Parathyroid adenoma (tissue), 2 donors: Measurements from ENCODE around the gene DOCK4.

Source experiments
- H2AFZ ChIP-seq: fragments of 300-600 bp; sonication (generic); one replicate; pipeline ENCODE4 v1.7.0; 2017; ENCODE audit warnings: antibody characterized with exemption, mild to moderate bottlenecking
- H3K27ac ChIP-seq: fragments of 300-600 bp; sonication (generic); one replicate; pipeline ENCODE4 v1.7.0; 2017
- H3K27me3 ChIP-seq: fragments of 300-600 bp; sonication (generic); one replicate; pipeline ENCODE4 v1.7.0; 2017; ENCODE audit warnings: low read length; ENCODE audit not compliant: control insufficient read depth, insufficient read depth
- H3K36me3 ChIP-seq: fragments of 300-600 bp; sonication (generic); one replicate; pipeline ENCODE4 v1.7.0; 2017; ENCODE audit warnings: low read length; ENCODE audit not compliant: control insufficient read depth, insufficient read depth
- H3K4me1 ChIP-seq: fragments of 300-600 bp; sonication (generic); one replicate; pipeline ENCODE4 v1.7.0; 2017; ENCODE audit warnings: control low read depth
- H3K4me2 ChIP-seq: fragments of 300-600 bp; sonication (generic); one replicate; pipeline ENCODE4 v1.7.0; 2017; ENCODE audit warnings: low read length
- H3K4me3 ChIP-seq: fragments of 300-600 bp; sonication (generic); one replicate; pipeline ENCODE4 v1.7.0; 2017; ENCODE audit warnings: low read depth, low read length
- H3K79me2 ChIP-seq: fragments of 300-600 bp; sonication (generic); one replicate; pipeline ENCODE4 v1.7.0; 2017; ENCODE audit warnings: control low read depth
- H3K9ac ChIP-seq: fragments of 300-600 bp; sonication (generic); one replicate; pipeline ENCODE4 v1.7.0; 2017; ENCODE audit warnings: mild to moderate bottlenecking
- H3K9me3 ChIP-seq: fragments of 300-600 bp; sonication (generic); one replicate; pipeline ENCODE4 v1.7.0; 2017; ENCODE audit warnings: low read length; ENCODE audit not compliant: control insufficient read depth
- TF ChIP-seq, protein P1 (sequence below): fragments of 300-600 bp; sonication (generic); IDR thresholded peaks from one replicate; pipeline ENCODE4 v1.7.0; 2017; ENCODE audit warnings: antibody characterized with exemption, mild to moderate bottlenecking
- donor health status: primary hyperparathyroidism.

Gene DOCK4

DNA sequence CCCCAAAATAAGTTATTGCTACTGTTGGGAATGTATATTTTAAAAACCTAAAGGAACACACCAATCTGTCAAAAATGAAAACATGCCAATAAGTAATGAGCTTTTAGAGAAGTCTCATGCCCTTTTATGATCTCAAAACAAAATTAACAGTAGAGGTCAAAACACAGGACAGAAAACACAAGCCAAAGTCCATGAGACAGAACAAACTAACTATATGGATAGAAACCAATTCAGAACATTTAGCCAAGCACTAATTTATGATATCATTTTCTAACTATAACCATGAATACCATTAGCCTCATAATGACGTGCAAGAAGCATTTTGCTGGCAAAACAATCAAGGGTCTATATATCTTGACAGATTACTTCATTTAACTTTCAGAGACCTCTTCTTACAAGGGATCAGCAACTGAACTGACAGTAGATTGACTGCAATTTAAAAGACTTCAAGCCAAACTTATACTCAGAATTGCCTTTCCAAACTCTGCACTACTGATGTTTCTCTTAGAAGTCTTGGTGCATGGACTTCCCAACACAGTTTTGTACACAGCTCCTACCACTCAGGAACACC is 200.9 kb downstream of the DOCK4 start:
- no peaks in the 10 kb centered on the region for H3K4me1 ChIP-seq
- H3K36me3 ChIP-seq = no peaks in the 10 kb centered on the region
- no peak overlapping the region for H3K9ac ChIP-seq
- no peaks in the 10 kb centered on the region for H3K27me3 ChIP-seq
- H3K79me2 ChIP-seq = no peaks in the 10 kb centered on the region
- H3K9me3 ChIP-seq = no peaks in the 10 kb centered on the region
- no peak overlapping the region for H3K4me3 ChIP-seq
- TF ChIP-seq, protein P1, sequence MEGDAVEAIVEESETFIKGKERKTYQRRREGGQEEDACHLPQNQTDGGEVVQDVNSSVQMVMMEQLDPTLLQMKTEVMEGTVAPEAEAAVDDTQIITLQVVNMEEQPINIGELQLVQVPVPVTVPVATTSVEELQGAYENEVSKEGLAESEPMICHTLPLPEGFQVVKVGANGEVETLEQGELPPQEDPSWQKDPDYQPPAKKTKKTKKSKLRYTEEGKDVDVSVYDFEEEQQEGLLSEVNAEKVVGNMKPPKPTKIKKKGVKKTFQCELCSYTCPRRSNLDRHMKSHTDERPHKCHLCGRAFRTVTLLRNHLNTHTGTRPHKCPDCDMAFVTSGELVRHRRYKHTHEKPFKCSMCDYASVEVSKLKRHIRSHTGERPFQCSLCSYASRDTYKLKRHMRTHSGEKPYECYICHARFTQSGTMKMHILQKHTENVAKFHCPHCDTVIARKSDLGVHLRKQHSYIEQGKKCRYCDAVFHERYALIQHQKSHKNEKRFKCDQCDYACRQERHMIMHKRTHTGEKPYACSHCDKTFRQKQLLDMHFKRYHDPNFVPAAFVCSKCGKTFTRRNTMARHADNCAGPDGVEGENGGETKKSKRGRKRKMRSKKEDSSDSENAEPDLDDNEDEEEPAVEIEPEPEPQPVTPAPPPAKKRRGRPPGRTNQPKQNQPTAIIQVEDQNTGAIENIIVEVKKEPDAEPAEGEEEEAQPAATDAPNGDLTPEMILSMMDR = no peak
- H3K4me2 ChIP-seq = no peak overlapping the region
- no peak overlapping the region for H2AFZ ChIP-seq
- H3K27ac ChIP-seq = no peak overlapping the region

- Histone ChIP-seq H3K27me3 (no peaks in the 10 kb centered on the region), H3K36me3 (no peaks in the 10 kb centered on the region), H3K4me1 (no peaks in the 10 kb centered on the region), H2AFZ (no peak overlapping the region), H3K27ac (no peak overlapping the region), H3K79me2 (no peaks in the 10 kb centered on the region), H3K4me2 (no peak overlapping the region), H3K9me3 (no peaks in the 10 kb centered on the region), H3K4me3 (no peak overlapping the region), H3K9ac (no peak overlapping the region)
- TF ChIP-seq, protein P1 = no peak
These were observed 204.9 kb downstream of the DOCK4 start for GRCh38 chr7:112001091-112001826.

DNA sequence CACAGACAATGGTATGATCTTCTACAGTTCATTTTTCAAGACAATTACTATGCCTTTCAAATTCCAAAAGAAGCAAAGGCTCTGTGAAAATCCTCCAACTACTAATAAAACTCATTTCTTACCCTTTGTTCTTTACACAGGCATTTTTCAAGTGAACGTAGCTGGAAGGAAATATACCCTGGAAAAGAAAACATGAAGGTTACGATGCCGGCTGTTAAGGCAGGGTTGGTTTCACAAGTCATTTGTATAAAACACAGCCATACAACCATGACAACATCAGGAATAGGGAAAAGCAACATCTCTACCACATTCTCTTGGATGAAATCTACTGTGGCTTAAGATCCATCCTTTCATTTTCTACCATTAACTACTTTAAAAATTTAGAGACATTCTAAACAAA is 207.9 kb downstream of the DOCK4 start:
- H3K27ac ChIP-seq = no peak overlapping the region
- H3K4me3 ChIP-seq = no peak overlapping the region
- no peaks in the 10 kb centered on the region for H3K27me3 ChIP-seq
- no peaks in the 10 kb centered on the region for H3K79me2 ChIP-seq
- no peak overlapping the region for H3K9ac ChIP-seq
- no peaks in the 10 kb centered on the region for H3K9me3 ChIP-seq
- no peaks in the 10 kb centered on the region for H3K36me3 ChIP-seq
- no peaks in the 10 kb centered on the region for H3K4me1 ChIP-seq
- H2AFZ ChIP-seq = no peak overlapping the region
- H3K4me2 ChIP-seq = no peak overlapping the region
- TF ChIP-seq, protein P1 = no peak

- Histone ChIP-seq H3K4me2 (no peak overlapping the region), H3K9me3 (no peaks in the 10 kb centered on the region), H3K36me3 (no peaks in the 10 kb centered on the region), H3K79me2 (no peaks in the 10 kb centered on the region), H3K4me3 (no peak overlapping the region), H3K4me1 (no peaks in the 10 kb centered on the region), H3K27ac (no peak overlapping the region), H3K9ac (no peak overlapping the region), H2AFZ (no peak overlapping the region), H3K27me3 (no peaks in the 10 kb centered on the region)
- TF ChIP-seq, protein P1 = no peak
These were observed 208.7 kb downstream of the DOCK4 start for GRCh38 chr7:111997546-111997945.

- Histone ChIP-seq H3K4me1 (no peaks in the 10 kb centered on the region), H3K27me3 (no peaks in the 10 kb centered on the region), H3K27ac (no peak overlapping the region), H3K4me2 (no peak overlapping the region), H3K4me3 (no peak overlapping the region), H3K9ac (no peak overlapping the region), H3K9me3 (no peaks in the 10 kb centered on the region), H3K79me2 (no peaks in the 10 kb centered on the region), H3K36me3 (no peaks in the 10 kb centered on the region), H2AFZ (no peak overlapping the region)
- TF ChIP-seq, protein P1 = no peak
These were observed 213.6 kb downstream of the DOCK4 start for GRCh38 chr7:111992601-111993000.
